GM23338 (cell line): ENCODE data around the gene TBC1D21.

ENCODE experiments used
- CREB1 ChIP-seq: fragments of 250-450 bp; sonication (Bioruptor Pico); IDR thresholded peaks from 2 replicates; pipeline ENCODE4 v1.5.0; 2020; ENCODE audit warnings: low read depth, mild to moderate bottlenecking, moderate library complexity
- CTCF ChIP-seq, 2 experiments: fragments of 200-600 bp in 1 of 2; sonication (generic) in 1 of 2; conservative IDR thresholded peaks; 2 replicates each; pipeline versions ENCODE4 v1.5.1 to v1.6.1; 2016 to 2017; ENCODE audit warnings: antibody characterized with exemption in 2 of 2, low read depth in 2 of 2, mild to moderate bottlenecking in 2 of 2, moderate library complexity in 1 of 2
- ETS1 ChIP-seq: IDR thresholded peaks from 2 replicates; pipeline ENCODE4 v1.6.1; 2016; ENCODE audit warnings: antibody characterized with exemption
- EZH2 ChIP-seq: fragments of 200-600 bp; sonication (generic); IDR thresholded peaks from one replicate; pipeline ENCODE4 v1.8.0; 2017; ENCODE audit warnings: antibody characterized with exemption, mild to moderate bottlenecking, low read depth; ENCODE audit not compliant: unreplicated experiment
- EZH2phosphoT487 ChIP-seq: fragments of 200-600 bp; sonication (generic); IDR thresholded peaks from one replicate; pipeline ENCODE4 v1.8.1; 2018; ENCODE audit warnings: antibody characterized with exemption; ENCODE audit not compliant: unreplicated experiment
- JUNB ChIP-seq: IDR thresholded peaks from one replicate; pipeline ENCODE4 v1.6.1; 2016; ENCODE audit warnings: antibody characterized with exemption; ENCODE audit not compliant: unreplicated experiment
- NANOG ChIP-seq: IDR thresholded peaks from 2 replicates; pipeline ENCODE4 v1.6.1; 2016; ENCODE audit warnings: antibody characterized with exemption, borderline replicate concordance
- POLR2AphosphoS5 ChIP-seq: IDR thresholded peaks from 2 replicates; pipeline ENCODE4 v1.6.1; 2016; ENCODE audit warnings: antibody characterized with exemption, low read depth
- REST ChIP-seq: IDR thresholded peaks from one replicate; pipeline ENCODE4 v1.6.1; 2018; ENCODE audit warnings: antibody characterized with exemption; ENCODE audit not compliant: unreplicated experiment
- STAT1 ChIP-seq: IDR thresholded peaks from one replicate; pipeline ENCODE4 v1.6.1; 2016; ENCODE audit warnings: antibody characterized with exemption; ENCODE audit not compliant: unreplicated experiment
- ZNF331 ChIP-seq: fragments of 250-450 bp; sonication (Bioruptor Pico); IDR thresholded peaks from 2 replicates; pipeline ENCODE4 v1.5.0; 2020; ENCODE audit warnings: low read depth, mild to moderate bottlenecking, moderate library complexity
- ZNF462 ChIP-seq: fragments of 250-450 bp; sonication (Bioruptor Pico); IDR thresholded peaks from 2 replicates; pipeline ENCODE4 v1.5.0; 2020; ENCODE audit warnings: mild to moderate bottlenecking, moderate library complexity

- TF ChIP-seq CTCF (conservative IDR thresholded peaks at IDR 0.05; ENCODE audit: low read depth in 2 of 2) (no peak), EZH2 (no peak), REST (no peak), ZNF462 (CRISPR knock-in tag) (no peak), POLR2AphosphoS5 (no peak), ETS1 (no peak), STAT1 (no peak), CREB1 (CRISPR knock-in tag) (no peak), EZH2phosphoT487 (no peak), ZNF331 (no peak), JUNB (no peak), NANOG (no peak)
Observed at GRCh38 chr15:73912030-73912596, 38.7 kb downstream of the TBC1D21 start.
